HG02588 (cell line): Measurements from ENCODE around the gene PTPN14.

ENCODE experiments used
- ATAC-seq: cut with Tn5 transposase; IDR thresholded peaks from one replicate; pipeline ENCODE4 v1.9.1; 2021; ENCODE audit warnings: mild to moderate bottlenecking, moderate library complexity; ENCODE audit not compliant: unreplicated experiment

The PTPN14 gene

DNA sequence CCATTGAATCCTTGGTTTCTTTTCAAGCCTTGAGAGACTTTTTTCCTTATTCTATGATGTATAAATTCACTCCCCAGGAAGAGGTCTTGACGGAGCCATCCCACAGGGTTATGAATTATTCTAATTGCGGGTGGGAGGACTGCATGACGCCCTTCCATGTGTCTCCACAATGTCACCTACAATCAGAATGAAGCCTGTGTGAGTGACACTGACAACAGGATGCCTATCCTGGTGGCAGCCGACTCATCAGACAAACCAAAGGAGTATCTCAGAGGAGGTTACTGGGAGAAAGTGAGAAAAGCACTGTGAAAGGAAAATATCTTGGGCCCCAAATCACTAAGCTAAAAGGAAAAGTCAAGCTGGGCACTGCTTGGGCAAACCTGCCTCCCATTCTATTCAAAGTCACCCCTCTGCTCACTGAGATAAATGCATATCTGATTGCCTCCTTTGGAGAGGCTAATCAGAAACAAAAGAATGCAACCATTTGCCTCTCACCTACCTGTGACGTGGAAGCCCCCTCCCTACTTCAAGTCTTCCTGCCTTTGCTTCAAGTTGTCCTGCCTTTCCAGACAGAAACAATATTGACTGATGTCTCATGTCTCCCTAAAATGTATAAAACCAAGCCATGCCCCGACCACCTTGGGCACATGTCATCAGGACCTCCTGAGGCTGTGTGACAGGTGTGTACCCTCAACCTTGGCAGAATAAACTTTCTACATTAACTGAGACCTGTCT, 172.0 kb downstream of the PTPN14 start:
- ATAC-seq: no peak

DNA sequence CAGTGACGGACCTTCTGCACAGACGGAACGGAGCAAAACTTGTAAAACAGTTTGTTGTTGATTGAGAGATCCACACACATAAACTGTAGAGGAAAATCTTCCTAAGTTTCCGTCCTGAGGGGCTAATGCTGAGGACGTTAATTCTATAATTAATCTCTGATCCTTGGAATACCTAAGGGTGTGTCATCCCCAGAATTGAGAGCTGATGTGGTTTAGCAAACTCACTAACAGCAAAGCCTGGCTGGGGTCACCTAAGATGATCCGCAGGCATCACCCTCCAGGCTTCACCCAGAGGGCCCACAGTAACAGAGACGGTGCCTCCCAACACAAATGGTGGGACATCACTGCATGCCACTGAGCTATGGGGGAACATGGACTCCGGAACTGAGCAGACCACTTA, 172.9 kb downstream of the PTPN14 start:
- ATAC-seq: no peak

- no peak for ATAC-seq
These were observed 173.5 kb downstream of the PTPN14 start for GRCh38 chr1:214377886-214378285.

GRCh38 chr1:214377485-214377884, 173.9 kb downstream of the PTPN14 start:
- ATAC-seq: no peak

DNA sequence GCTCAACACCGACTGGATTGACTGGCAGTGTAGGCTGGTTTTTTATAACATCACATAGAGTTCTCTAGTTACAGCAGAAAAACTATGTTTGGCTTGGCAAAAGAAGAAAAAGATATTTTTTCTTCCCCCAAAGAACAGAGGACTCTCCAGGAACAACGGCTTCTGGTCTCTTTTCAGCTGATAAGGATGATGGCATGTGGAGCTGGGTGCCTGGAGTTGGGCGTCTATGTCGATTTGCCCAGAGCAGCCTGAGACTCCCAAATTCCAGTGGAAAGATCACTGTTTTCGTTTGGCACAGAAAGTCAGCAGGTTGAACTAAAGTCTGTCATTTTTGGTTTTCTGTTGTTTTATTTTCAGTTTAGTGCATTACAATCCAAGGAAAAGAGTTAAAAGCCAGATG, 179.3 kb downstream of the PTPN14 start:
- ATAC-seq: no peak

GRCh38 chr1:214370615-214371014, 180.8 kb downstream of the PTPN14 start:
- ATAC-seq: no peak

DNA sequence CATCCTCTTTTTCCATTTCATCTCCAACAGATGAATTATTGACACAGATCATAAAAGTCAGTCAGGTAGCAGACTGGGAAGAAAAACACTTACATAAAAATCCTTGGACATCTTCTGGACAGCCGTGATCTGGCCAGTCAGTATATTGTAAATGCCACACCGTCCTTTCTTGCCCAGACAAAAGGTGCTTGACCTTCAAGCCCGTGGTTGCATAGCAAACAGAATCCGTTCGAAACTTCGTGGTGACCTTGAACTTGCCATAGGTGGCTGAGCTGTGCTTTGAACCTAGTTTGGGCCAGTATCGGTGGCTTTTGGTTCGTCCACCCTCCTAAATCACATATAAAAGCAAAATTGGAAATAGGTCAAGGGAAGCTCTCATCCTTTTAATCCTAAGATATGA, 182.0 kb downstream of the PTPN14 start:
- ATAC-seq: no peak

- no peak for ATAC-seq
These were observed 183.6 kb downstream of the PTPN14 start for GRCh38 chr1:214367841-214368240.

GRCh38 chr1:214364786-214365295, 186.6 kb downstream of the PTPN14 start:
- ATAC-seq: no peak

GRCh38 chr1:214364386-214364785, 187.0 kb downstream of the PTPN14 start:
- no peak for ATAC-seq

- no peak for ATAC-seq
These were observed 188.0 kb downstream of the PTPN14 start for GRCh38 chr1:214363386-214363785.

- ATAC-seq: no peak
These were observed 189.1 kb downstream of the PTPN14 start for GRCh38 chr1:214362188-214362882.

DNA sequence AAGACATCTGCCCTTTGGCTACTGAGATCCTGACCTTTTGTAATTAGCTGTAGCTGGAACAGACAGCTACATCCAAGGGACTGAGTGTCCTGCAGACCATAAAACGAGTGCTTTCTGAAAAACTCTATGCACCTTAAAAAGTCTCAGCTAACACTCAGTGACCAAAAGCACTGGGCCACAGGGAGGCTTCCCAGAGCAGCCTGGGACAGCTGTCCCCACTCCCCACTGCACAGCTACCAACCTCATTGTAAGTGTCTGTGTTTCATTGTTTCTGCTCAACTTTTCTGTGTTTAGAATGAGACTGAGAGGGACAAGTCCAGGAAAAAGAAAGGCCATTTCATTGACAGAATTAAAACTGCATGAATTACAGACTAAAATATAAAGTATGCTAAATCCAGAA, 189.8 kb downstream of the PTPN14 start:
- ATAC-seq: no peak

GRCh38 chr1:214360525-214361164, 190.8 kb downstream of the PTPN14 start:
- no peak for ATAC-seq

- ATAC-seq: no peak
These were observed 191.3 kb downstream of the PTPN14 start for GRCh38 chr1:214360116-214360515.

DNA sequence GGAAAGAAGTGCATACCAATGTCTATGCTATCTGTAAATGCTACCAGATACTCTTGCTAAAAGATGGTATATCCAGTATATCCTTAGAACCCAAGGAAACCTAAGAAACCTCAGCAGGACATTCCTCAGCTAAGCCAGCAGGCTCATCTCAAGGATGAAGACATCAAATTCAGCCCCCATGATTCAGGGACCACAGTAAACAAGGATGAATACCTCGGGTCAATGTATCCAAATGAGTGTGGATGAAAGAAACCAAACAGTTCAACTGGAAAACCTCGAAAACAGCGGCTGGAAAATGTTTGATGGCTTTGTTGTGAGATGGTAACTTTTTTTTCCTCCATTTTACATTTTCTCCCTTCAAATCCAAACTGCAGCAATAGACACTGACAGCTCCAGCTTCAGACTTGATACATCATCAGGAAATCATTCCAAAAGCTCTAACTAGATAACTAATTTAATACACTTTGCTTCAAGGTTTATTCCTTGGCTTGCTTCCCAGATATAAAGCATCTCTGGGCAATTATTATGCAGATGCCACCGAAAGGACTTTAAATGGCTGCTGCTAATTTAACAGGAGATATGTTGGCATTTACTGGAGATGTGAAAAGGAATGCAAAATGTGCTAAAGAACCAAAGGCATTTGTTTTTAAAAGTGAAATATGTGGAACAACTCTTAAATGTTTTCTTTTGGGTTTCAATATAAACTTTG, 196.8 kb downstream of the PTPN14 start:
- no peak for ATAC-seq

- no peak for ATAC-seq
These were observed 198.6 kb downstream of the PTPN14 start for GRCh38 chr1:214352838-214353237.

DNA sequence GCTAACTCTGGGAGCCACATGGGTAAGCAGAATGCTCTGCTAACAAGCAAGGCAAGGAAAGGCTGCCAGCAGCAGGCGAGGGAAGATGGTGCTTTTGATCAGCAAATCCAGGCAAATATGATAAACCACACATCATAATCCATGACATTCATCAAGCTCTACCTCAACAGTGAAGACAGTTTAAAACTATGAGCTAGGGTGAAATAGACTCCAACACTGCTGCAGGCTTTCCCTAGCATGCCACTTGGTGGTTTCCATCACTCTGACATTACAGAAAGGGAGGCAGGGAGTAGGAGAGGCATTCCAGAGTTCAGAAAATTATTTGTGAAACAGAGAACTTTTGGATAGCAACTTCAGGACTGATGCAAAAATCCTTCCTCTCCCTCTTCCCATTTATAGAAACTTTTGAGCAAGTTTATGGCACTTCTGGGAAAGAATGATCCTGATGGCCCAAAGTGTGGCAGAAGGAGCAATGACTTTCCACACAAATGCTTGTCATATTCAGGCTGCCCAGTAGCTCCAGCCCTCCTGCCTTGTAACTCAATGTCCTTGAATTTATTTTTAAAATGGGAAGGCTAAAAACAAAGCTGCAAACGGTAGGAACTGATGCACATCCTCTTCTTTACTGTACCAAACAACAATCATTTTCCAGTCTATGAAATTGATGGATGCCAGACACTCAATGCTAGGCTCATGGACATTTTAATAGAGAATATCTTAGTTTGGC, 199.7 kb downstream of the PTPN14 start:
- ATAC-seq: no peak

DNA sequence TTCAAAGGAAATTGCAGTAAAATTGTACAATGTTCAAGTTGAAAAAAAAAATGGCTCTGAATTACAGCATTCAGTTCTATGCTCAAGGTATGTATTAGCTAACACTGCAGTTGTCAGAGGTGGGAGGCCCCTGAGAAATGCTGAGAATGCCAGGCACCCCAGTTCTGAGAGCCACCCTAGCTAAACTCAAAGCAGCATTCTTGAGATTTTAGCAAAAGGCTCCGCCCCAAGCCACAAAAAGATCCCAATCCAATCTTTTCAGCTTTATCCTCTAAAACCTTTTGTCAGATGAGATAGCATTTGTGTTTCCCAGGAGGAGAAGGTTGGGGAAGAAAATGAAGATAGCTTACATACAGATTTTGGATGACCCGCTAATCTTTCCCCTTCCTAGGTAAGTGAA, 201.6 kb downstream of the PTPN14 start:
- no peak for ATAC-seq

DNA sequence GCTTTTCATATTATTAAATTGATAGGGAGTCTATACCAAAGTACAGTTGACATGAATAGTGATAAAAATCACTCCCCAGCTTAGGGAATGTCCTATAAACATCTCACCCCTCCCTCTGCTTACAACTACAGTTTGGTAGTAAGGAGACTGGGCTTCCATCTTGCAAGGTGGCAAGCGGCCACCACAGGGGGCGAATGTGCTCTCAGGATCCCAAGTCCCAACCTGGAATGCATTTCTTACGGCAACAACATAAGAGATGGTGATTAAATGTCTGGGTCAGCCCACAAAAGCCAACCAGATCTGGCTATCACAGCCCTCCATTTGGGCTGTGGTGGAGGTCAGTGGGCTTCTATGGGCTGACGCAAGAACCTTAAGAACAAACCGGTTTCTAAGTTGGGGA, 202.4 kb downstream of the PTPN14 start:
- no peak for ATAC-seq

GRCh38 chr1:214344897-214345296, 206.5 kb downstream of the PTPN14 start:
- no peak for ATAC-seq
